HG03196 (cell line): ENCODE results near the gene KLHDC1.
"Not testable (repeated sequence)": the region's sequence is repeated elsewhere in the genome, so short reads cannot be mapped to it uniquely, and the experiment has no call there.

Source experiments
- ATAC-seq: cut with Tn5 transposase; IDR thresholded peaks from one replicate; pipeline ENCODE4 v1.9.1; 2021; ENCODE audit not compliant: unreplicated experiment

The KLHDC1 gene

GRCh38 chr14:49781040-49781439 is 88.1 kb downstream of the KLHDC1 start:
- not testable (repeated sequence) for ATAC-seq

DNA sequence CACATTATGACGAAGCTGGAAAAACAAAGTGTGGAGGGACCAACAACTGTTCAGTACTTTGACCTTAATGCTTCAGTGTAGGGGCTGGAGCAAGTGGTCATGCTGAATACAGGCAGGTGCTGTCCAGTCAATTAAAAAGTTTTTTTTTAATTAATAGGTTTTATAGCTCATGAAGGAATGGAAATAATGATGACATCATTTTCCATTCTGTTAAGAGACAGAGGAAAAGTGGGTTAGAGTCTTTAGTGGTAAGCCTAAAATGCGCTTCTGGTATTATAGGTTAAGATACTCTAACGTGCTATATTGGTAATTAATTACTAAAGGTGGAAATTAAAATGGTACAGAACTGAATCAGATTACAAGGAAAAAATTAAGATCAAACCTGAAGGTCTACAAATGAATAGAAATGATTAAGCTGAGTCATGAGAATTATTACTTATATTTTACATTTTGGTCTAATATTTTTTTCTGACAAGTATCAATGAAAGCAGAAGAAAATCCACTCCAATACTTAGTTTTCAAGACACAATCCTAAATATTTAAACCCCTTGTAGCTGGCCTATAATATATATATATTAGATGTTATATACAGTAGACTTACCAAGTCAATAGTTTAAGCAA is 90.6 kb downstream of the KLHDC1 start:
- no peak for ATAC-seq

DNA sequence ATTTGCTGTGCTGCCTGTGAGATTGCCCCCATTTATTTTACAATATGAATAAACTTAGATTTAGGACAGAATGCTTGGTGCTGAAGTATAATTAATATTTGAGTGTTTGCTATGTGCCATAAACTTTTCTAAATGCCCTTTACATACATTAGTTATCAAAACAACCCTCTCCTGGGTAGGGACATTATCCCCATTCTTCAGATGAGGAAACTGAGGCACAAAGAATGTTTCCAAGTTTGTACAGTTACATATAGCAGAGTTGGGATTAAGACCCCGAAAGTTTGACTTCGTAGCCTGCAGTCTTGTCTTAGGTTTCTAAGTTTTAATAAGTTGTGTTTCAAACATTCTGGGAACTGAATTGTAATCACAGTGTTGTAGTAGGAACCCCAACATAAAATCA is 93.4 kb downstream of the KLHDC1 start:
- no peak for ATAC-seq

- no peak for ATAC-seq
These were observed 99.7 kb downstream of the KLHDC1 start for GRCh38 chr14:49792618-49793017.

DNA sequence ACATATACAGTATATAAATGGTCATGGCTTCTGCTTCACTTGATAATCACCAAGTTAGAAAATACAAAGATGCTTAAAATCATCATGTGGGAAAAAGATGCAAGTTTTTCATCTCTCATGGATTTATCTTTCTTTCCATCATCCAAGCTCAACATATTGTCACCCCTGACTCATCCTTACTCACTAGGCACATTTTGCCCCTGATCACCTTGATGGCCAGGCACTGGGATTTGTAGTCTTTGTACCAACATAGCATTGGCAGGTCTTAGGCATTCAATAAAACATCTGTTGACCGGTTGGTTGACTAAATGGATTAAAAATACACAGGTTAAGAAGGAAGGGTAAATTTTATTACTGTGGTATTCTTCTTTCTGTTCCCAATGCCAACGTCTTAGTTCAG is 103.1 kb downstream of the KLHDC1 start:
- ATAC-seq: no peak
